GM19452 (cell line): Measurements from ENCODE around the gene KRT2.

Experiments used
- ATAC-seq: cut with Tn5 transposase; IDR thresholded peaks from one replicate; pipeline ENCODE4 v1.9.1; 2021; ENCODE audit not compliant: unreplicated experiment

KRT2 gene

GRCh38 chr12:52643233-52644077, 8.6 kb downstream of the KRT2 start:
- no peak for ATAC-seq

DNA sequence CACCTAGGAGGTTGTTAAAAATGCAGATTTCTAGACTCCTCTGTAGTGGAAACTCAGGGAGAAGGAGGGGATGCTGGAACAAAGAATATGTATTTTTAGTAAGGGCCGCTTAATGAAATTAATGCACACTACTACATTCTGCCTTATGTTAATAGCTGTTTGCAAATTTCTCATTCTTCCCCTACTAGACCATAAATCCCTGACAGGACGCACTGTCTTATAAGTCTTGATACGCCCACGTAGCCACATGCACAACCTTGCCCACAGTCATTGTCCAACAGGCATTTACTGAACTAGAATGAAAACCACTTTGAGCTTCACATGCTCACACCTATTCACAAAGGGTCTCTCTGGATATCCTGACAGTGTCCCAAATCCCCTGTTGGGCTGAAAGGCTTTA, 10.5 kb downstream of the KRT2 start:
- ATAC-seq: no peak

DNA sequence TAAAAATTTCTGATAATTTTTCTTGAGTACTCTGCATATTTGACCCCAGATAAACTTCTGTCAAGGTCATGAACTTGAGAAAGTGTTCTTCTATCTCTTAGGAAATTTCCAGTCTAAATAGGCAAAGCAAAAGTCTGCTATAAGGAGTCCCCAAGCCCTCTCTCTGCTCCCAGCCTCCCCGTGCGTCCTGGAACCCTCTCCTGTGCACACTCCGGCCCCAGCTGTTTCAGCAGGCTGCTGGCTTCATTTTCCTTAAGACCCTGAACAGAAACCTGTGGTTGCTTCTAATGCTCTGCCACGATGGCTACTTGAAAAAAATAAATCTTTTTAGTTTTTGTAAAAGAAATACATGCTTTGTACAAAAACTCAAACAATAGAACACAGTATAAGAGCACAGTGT, 14.7 kb downstream of the KRT2 start:
- ATAC-seq: no peak

DNA sequence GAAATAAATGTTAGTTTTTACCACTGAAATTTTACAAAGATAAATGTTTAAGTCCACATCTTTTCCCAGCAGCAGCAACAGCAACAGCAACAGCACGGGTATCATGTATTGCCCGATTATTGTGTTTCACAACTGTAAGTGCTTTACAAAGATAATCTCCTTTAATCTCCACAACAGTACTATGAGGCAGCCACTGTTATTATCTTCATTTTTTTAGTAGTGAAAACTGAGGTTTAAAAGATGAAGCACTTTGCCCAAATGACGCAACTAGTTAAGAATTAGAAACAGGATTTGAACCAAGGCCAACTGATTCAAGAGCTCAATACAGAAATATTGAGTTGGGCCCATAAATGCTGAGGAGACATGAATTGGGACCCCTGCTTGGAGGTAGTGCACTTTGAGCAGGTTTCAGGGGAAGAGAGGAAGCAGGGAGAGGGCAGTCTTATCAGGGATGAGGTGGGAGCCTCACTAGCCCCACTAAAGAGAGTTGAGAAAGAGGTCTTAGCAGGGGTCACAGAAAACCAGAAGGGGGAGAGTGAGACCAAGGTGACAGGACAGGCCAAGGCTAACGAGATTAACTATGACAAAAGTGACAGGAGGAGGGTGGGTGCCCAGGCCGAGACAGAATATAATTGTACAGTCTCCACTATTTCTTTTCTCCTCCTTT, 15.3 kb downstream of the KRT2 start:
- ATAC-seq: no peak

DNA sequence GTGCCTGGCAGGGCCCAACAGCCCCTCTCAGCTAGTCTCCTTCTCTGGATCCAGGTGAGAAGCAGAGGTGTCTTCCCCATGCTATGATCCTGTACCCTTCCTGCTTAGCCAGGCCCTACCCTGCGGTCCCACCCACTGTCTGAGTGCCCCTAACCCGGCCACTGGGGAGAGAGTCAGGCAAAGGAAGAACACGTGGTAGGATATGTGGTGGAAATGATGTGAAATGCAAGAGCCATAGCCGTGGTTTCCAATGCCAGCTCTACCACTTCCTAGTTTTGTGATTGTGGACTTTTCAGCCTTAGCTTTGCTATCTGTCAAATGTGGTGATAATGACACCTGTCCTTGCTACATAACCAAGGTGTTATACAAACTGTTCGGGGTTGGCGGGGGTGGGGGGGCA, 15.8 kb downstream of the KRT2 start:
- ATAC-seq: no peak

DNA sequence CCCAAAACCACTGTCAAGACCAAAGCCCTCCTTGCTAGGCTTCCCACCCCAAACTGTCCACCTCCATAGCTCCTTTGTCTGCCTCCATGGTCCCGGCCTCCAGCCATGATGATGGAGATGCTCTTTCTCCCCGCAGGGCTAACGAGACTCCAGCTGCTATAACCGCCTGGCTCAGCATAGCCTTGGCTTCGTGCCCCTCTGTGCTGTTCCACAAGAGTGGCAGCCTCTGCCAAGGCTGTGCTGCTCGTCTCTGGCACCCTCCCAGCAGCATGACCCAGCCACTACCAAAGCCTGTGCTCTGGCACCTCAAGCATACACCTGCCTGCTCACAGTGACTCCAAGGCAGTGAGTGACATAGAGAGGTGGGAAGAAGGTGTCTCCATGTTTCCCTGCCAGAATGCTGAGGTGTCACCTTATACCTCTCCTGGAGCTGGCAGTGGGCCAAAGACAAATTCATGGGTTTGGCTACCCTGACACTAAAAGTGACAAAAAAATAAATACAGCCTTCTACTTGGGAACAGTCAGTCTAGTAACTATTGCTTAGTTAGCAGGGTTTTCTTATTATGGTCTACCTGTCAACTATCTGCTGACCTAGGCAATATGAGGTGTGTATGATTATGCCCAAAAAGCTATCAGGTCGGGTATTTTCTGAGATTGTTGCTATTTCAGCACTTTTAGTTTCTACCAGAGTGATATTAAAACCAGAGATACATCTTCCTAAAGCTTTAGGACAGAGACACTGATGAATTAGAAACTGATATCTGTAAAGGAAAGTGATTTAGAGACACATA, 17.6 kb downstream of the KRT2 start:
- no peak for ATAC-seq

- ATAC-seq: no peak
These were observed 18.6 kb downstream of the KRT2 start for GRCh38 chr12:52633383-52633782.

- no peak for ATAC-seq
These were observed 19.4 kb downstream of the KRT2 start for GRCh38 chr12:52632656-52633055.

- no peak for ATAC-seq
These were observed 20.1 kb downstream of the KRT2 start for GRCh38 chr12:52631676-52632459.

DNA sequence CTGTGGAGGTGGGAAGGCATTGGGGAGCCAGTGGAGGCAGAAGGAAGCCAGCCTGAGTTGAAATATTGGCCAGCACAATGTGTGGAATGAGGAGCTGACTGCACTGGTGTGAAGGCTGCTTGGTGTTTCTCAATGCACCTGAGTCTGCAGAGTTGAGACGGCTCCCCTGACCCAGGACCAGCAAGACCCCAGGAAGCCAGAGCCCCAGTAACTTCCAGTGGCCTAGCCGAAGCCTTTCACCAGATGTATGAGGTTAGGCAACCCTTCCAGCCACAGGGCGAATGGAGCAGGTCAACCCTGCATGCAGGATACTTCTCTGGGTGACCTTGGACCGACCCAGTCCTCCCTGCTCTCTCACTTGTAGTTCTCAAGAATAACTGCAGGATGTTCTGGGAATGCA, 20.7 kb downstream of the KRT2 start:
- ATAC-seq: no peak

- no peak for ATAC-seq
These were observed 21.3 kb downstream of the KRT2 start for GRCh38 chr12:52630599-52631200.

DNA sequence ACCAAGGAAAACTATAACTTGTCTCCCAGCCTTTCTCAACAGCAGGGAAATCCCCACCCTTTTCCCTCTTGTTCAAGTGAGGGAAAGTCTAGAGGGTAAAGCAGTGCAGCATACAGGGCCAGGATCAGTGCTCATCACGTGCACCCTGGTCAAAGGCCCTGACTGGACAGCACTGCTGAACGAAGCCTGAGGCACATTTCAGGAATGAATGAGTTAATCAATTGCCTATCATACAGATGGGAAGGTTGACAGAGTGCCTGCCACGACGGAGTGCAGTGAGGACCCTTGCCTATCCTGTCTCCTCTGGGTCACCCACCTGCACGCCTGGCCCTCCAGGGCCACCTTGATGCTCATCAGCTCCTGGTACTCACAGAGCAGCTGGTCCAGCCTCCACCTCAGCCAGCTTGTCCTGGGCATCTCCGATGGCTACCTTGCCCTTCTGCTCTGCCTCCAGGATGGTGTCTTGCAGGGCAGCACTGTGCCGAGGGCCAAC, 22.0 kb downstream of the KRT2 start:
- ATAC-seq: no peak

DNA sequence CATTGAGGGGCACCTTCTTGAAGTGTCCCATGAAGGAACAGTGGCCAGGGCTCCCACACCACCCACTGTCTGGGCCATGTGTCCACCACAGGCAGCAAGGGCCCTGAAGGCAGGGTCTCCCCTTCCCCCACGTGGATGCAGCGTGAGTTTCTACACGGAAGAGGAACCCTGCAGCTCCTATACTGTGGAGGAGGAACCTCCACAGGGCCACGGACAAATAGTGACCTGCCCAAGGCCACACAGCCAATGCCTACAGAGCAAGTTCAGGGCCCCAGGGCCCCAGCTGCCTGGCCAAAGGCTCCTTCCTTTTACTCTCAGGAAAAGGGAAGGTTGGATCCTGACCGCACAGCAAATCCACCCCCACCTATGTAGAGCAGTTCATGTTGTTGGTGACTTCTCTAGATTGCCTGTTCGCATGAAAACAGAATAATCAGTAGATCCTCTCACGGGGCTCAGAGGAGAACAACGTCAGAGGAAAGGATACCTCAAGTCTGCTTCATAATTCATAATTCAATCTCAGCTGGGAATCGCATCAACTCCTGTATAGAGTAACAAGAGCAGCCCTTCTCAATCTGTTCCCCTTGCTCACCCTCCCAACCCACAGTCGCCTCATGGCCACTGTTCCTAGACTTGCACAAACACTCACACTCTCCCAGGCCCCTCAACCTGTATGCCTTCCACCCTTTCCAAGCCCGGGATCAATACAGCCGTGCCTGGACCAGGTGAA, 22.6 kb downstream of the KRT2 start:
- ATAC-seq: no peak

DNA sequence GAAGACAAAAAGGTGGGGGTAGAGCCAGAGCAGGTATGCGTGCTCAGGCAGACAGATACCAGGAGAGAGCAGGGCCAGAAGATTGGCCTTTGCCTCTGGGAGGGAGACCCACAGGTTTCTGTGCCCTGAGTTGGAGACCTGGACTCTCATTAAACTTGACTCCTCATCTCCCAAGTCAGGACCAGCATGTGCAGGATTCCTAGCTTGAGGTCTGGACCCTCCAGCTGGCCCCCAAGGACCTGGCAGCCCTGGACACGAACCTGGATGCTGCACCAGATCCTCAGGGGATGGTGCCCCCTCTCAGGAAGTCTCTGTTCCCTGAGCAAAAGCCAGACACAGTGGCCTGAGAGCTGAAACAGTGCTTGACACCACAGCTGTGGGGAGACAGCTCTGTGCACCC, 23.2 kb downstream of the KRT2 start:
- no peak for ATAC-seq

- no peak for ATAC-seq
These were observed 23.9 kb downstream of the KRT2 start for GRCh38 chr12:52628111-52628507.

DNA sequence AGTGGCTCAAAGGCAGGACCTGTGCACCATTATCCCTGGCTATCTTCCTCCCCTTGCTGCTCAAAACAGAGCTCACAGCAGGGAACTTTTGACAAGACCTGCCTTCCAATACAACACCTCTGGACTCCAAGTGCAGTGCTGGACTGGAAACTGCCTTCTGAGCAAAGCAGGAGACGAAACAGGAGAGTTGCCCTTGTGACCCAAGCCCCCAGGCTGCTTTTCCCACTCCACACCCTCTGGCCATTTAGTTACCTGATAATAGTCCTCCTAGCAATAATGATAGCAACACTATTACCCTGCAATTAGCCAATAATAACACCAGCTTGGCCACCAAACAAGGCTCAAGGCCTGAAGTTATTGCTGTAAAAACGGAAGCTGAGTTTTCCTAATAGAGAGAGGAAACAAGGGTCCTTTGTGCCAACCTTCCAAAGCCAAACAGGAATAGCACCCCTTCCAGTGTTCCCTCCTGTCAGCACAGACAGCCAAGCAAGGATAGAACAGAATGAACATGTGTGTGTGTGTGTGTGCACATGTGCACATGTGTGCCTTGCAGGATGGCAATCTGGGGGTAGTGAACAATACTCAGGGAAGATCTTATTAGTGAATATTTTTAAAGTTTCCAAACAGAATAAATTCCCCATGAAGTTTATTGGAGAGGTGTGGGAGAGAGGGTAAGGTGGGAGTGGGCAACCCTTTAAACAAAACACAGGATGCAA, 24.5 kb downstream of the KRT2 start:
- ATAC-seq: no peak

GRCh38 chr12:52622349-52622748, 29.7 kb downstream of the KRT2 start:
- no peak for ATAC-seq

DNA sequence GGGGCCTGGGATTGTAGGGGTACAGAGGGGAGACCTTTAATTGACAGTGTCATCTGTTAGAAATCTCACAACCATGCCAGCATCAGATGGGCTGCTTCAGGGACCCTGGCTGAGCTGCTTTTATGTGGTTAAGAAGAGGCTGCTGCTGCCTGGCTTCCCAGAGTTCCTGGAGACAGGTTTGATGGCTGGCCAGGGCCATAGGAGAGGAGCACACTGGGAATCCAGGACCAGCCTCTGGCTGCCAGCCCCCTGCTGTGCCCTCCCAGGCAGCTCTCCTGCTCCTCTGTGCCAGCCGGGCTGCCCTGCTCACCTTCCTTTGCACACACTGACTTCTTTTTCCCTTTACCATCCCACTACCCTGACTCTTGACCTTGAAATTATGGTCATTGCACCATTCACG, 33.1 kb downstream of the KRT2 start:
- ATAC-seq: no peak

GRCh38 chr12:52618216-52618615, 33.8 kb downstream of the KRT2 start, which contains the start of gene KRT73:
TSS of gene KRT73 (minus strand) at chr12:52618559. CDS start at chr12:52618524, 35 bp downstream.
- ATAC-seq: no peak
